Activated B cell treated with CpG ODN at 0.5 μM for 24 hours (primary cell): Measurements from ENCODE around the gene HACD2. TPM values are rescaled to one million over a fixed set of nuclear protein-coding genes. Genes with fewer than 3 reads are reported as not detected.

Source experiments
- ATAC-seq: fragments of 200-7000 bp; cut with Tn5 transposase; one replicate; pipeline ENCODE4 v1.10.0; 2021; ENCODE audit warnings: low read depth, mild to moderate bottlenecking, moderate library complexity
- CTCF ChIA-PET: fragments of 350-600 bp; sonication (Branson Sonifier 250); formaldehyde crosslinking; loops from one replicate; lab custom pipeline; 2021; ENCODE audit warnings: antibody characterized with exemption; lab: Charles Lee
- POLR2A ChIA-PET: fragments of 350-600 bp; sonication (Branson Sonifier 250); formaldehyde crosslinking; loops from one replicate; lab custom pipeline; 2021; ENCODE audit warnings: antibody characterized with exemption; lab: Charles Lee
- DNase-seq: peaks from one replicate; pipeline ENCODE4 v3.0.0; 2022
- H3K27ac Mint-ChIP-seq: one replicate; pipeline ENCODE4 v1.8.0; 2020; ENCODE audit warnings: mixed read lengths
- H3K27me3 Mint-ChIP-seq: one replicate; pipeline ENCODE4 v1.8.0; 2021; ENCODE audit warnings: mixed read lengths
- H3K36me3 Mint-ChIP-seq: one replicate; pipeline ENCODE4 v1.8.0; 2021; ENCODE audit warnings: low read depth, mixed read lengths
- H3K4me1 Mint-ChIP-seq: one replicate; pipeline ENCODE4 v1.8.0; 2021; ENCODE audit warnings: mixed read lengths
- H3K4me3 Mint-ChIP-seq: one replicate; pipeline ENCODE4 v1.8.0; 2020; ENCODE audit warnings: mild to moderate bottlenecking, mixed read lengths
- H3K9me3 Mint-ChIP-seq: one replicate; pipeline ENCODE4 v1.8.0; 2020; ENCODE audit warnings: mixed read lengths
- CTCF ChIP-seq: fragments of 200-600 bp; IDR thresholded peaks from one replicate; pipeline ENCODE4 v1.8.0; 2022; ENCODE audit warnings: antibody characterized with exemption, mild to moderate bottlenecking
- intact Hi-C: fragments of 100-400 bp; cut with micrococcal nuclease; formaldehyde crosslinking; loops from one replicate; pipeline ENCODE4 v1.15.1; 2024
- total RNA-seq: library from RNA; stranded (reverse); gene quantifications from 2 replicates; pipeline ENCODE4 v1.2.3, GENCODE V29; 2022

Gene HACD2
- total RNA-seq, 1 donor from 2014 or later, result 32.9 TPM

- no peak for ATAC-seq
- intact Hi-C loops, result no loop called here
- ChIA-PET POLR2A (no interaction called here), CTCF (no interaction called here)
- peaks cover 19% of the 10 kb centered on the region for H3K27me3 Mint-ChIP-seq
- no peaks in the 10 kb centered on the region for H3K9me3 Mint-ChIP-seq
- H3K4me1 Mint-ChIP-seq, result peaks cover 2% of the 10 kb centered on the region
- no peak for TF ChIP-seq CTCF
- no peak overlapping the region for H3K27ac Mint-ChIP-seq
- H3K36me3 Mint-ChIP-seq, result no peaks in the 10 kb centered on the region
- H3K4me3 Mint-ChIP-seq, result no peak overlapping the region
- DNase-seq, result no peak
These were observed 103.0 kb downstream of the HACD2 start for GRCh38 chr3:123481722-123482457.

GRCh38 chr3:123481071-123481470 lies 103.8 kb downstream of the HACD2 start:
- H3K27ac Mint-ChIP-seq, result no peak overlapping the region
- POLR2A ChIA-PET, result no interaction called here
- H3K36me3 Mint-ChIP-seq, result no peaks in the 10 kb centered on the region
- ATAC-seq (no peak), DNase-seq (no peak)
- CTCF ChIA-PET, result no interaction called here
- H3K4me3 Mint-ChIP-seq, result no peak overlapping the region
- no peak for TF ChIP-seq CTCF
- H3K9me3 Mint-ChIP-seq, result no peaks in the 10 kb centered on the region
- H3K27me3 Mint-ChIP-seq, result peaks cover 26% of the 10 kb centered on the region
- intact Hi-C loops, result no loop called here
- peaks cover 2% of the 10 kb centered on the region for H3K4me1 Mint-ChIP-seq

GRCh38 chr3:123480428-123480827 lies 104.4 kb downstream of the HACD2 start:
- H3K27me3 Mint-ChIP-seq, result peaks cover 26% of the 10 kb centered on the region
- DNase-seq (no peak), ATAC-seq (peak; percentile 42)
- H3K4me3 Mint-ChIP-seq, result no peak overlapping the region
- H3K36me3 Mint-ChIP-seq, result no peaks in the 10 kb centered on the region
- intact Hi-C loops, result no loop called here
- no peak for TF ChIP-seq CTCF
- ChIA-PET CTCF (no interaction called here), POLR2A (no interaction called here)
- H3K27ac Mint-ChIP-seq, result no peak overlapping the region
- H3K4me1 Mint-ChIP-seq, result peaks cover 2% of the 10 kb centered on the region
- H3K9me3 Mint-ChIP-seq, result no peaks in the 10 kb centered on the region

GRCh38 chr3:123479891-123480290 lies 105.0 kb downstream of the HACD2 start:
- no peak for TF ChIP-seq CTCF
- intact Hi-C loops, result no loop called here
- Mint-ChIP-seq H3K4me3 (no peak overlapping the region), H3K36me3 (no peaks in the 10 kb centered on the region), H3K27me3 (peaks cover 26% of the 10 kb centered on the region), H3K27ac (no peak overlapping the region), H3K9me3 (no peaks in the 10 kb centered on the region), H3K4me1 (peaks cover 2% of the 10 kb centered on the region)
- DNase-seq (no peak), ATAC-seq (no peak)
- ChIA-PET CTCF (interaction anchor here (0.8 kb wide), 1 partner anchor 14 kb away, joined by 3 read pairs; no protein-coding TSS in a partner anchor), POLR2A (no interaction called here)

DNA sequence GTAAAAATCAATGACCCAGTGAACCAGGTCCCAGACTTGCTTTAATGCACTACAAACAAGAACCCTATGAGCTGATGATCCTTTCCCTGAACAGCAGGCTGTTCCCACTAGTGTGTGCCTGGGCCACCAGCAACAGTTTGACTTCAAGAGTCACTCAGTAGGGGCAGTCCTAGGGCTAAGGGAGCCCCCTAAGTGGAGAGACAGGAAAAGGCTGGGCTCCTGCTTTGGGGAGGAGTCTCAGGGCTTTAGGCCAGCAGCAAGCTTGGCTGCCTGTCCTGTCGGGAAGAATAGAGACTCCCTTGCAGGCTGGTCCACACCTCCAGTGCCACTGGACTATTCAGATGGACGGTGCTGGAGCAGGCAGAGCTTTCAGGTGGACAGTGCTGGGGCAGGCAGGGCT lies 106.5 kb downstream of the HACD2 start:
- ChIA-PET POLR2A (no interaction called here), CTCF (no interaction called here)
- intact Hi-C loops, result no loop called here
- ATAC-seq (no peak), DNase-seq (no peak)
- H3K4me3 Mint-ChIP-seq, result no peak overlapping the region
- H3K9me3 Mint-ChIP-seq, result no peaks in the 10 kb centered on the region
- no peaks in the 10 kb centered on the region for H3K36me3 Mint-ChIP-seq
- H3K27ac Mint-ChIP-seq, result no peak overlapping the region
- peaks cover 2% of the 10 kb centered on the region for H3K4me1 Mint-ChIP-seq
- no peak for TF ChIP-seq CTCF
- H3K27me3 Mint-ChIP-seq, result peaks cover 28% of the 10 kb centered on the region
